AG04449 (cell line): ENCODE measurements around the gene BCO2.
"Not testable (repeated sequence)": the region's sequence is repeated elsewhere in the genome, so short reads cannot be mapped to it uniquely, and the experiment has no call there.

Source experiments
- CTCF ChIA-PET: fragments of 350-600 bp; formaldehyde crosslinking; extraction: SDS; loops from one replicate; lab custom pipeline; 2021; ENCODE audit warnings: antibody characterized with exemption; lab: Yijun Ruan, JAX
- POLR2A ChIA-PET: fragments of 400-600, 350-600 bp; formaldehyde crosslinking; extraction: SDS; loops from one replicate; lab custom pipeline; 2020; ENCODE audit warnings: antibody characterized with exemption, inconsistent platforms; lab: Yijun Ruan, JAX
- DNase-seq: peaks from one replicate; pipeline ENCODE4 v3.0.0-alpha.2; 2010; ENCODE audit warnings: low read depth, low spot score
- H3K4me3 ChIP-seq: 2 replicates; pipeline ENCODE4 v1.5.1; 2011; ENCODE audit warnings: low read depth, mild to moderate bottlenecking, control low read depth, low read length
- CTCF ChIP-seq: IDR thresholded peaks from one replicate; pipeline ENCODE4 v1.5.1; 2011; ENCODE audit warnings: mild to moderate bottlenecking, moderate library complexity, low read length, control low read depth, inconsistent platforms; ENCODE audit not compliant: insufficient read depth; ENCODE audit errors: missing control alignments

Gene BCO2

GRCh38 chr11:112186304-112186703, 11.0 kb downstream of the BCO2 start:
- ChIA-PET POLR2A (no interaction called here), CTCF (interaction anchor here (1.2 kb wide), 1 partner anchor 11 kb away, joined by 4 read pairs; the partner anchor contains the start of gene BCO2)
- TF ChIP-seq CTCF = no peak
- no peak for DNase-seq
- no peak overlapping the region for H3K4me3 ChIP-seq

GRCh38 chr11:112195113-112195512, 19.8 kb downstream of the BCO2 start:
- DNase-seq, POLR2A ChIA-PET, CTCF ChIA-PET, H3K4me3 ChIP-seq: not testable (repeated sequence)

GRCh38 chr11:112195951-112196351, 20.6 kb downstream of the BCO2 start:
- H3K4me3 ChIP-seq = no peak overlapping the region
- no peak for TF ChIP-seq CTCF
- no peak for DNase-seq
- ChIA-PET POLR2A (interaction anchor here (0.7 kb wide), 1 partner anchor 74 kb away, joined by 6 read pairs; no protein-coding TSS in a partner anchor), CTCF (interaction anchor here (1.1 to 2.4 kb wide), 3 partner anchors 21 to 83 kb away, joined by 3 to 6 read pairs (median 5); partner anchors contain the start of gene BCO2)

- ChIA-PET POLR2A (no interaction called here), CTCF (interaction anchor here (1.1 to 2.4 kb wide), 4 partner anchors 21 to 83 kb away, joined by 3 to 8 read pairs (median 6); partner anchors contain the start of gene BCO2)
- no peak overlapping the region for H3K4me3 ChIP-seq
- DNase-seq = no peak
- no peak for TF ChIP-seq CTCF
Measured at GRCh38 chr11:112196519-112197087, 21.3 kb downstream of the BCO2 start.

- H3K4me3 ChIP-seq, POLR2A ChIA-PET, DNase-seq: not testable (repeated sequence)
- CTCF ChIA-PET = interaction anchor here (0.9 to 2.2 kb wide), 5 partner anchors 15 to 87 kb away, joined by 3 to 8 read pairs (median 3); partner anchors contain the start of gene BCO2
Measured at GRCh38 chr11:112199101-112199500, 23.8 kb downstream of the BCO2 start.

GRCh38 chr11:112200252-112200651, 24.9 kb downstream of the BCO2 start:
- H3K4me3 ChIP-seq = no peak overlapping the region
- no peak for TF ChIP-seq CTCF
- ChIA-PET POLR2A (no interaction called here), CTCF (interaction anchor here (1.0 kb wide), 1 partner anchor 85 kb away, joined by 3 read pairs; no protein-coding TSS in a partner anchor)
- no peak for DNase-seq

GRCh38 chr11:112206071-112206470, 30.8 kb downstream of the BCO2 start:
- CTCF ChIA-PET = interaction anchor here (1.2 kb wide), 1 partner anchor 13 kb away, joined by 6 read pairs; no protein-coding TSS in a partner anchor
- no peak overlapping the region for H3K4me3 ChIP-seq
- no peak for TF ChIP-seq CTCF
- POLR2A ChIA-PET = no interaction called here
- no peak for DNase-seq
